CD14-positive monocyte (primary cell): ENCODE measurements around the gene IRF4. TPM values are rescaled to one million over a fixed set of nuclear protein-coding genes. Genes with fewer than 3 reads are reported as not detected.

Experiments used
- DNase-seq, 3 donors: peaks; one replicate each; pipeline ENCODE4 v3.0.0-alpha.2; 2011 to 2022
- H2AFZ ChIP-seq: 2 replicates; pipeline ENCODE4 v1.6.0; 2012; ENCODE audit warnings: mild to moderate bottlenecking, low read depth, low read length, inconsistent platforms; ENCODE audit not compliant: insufficient read depth, poor library complexity, severe bottlenecking
- H3K27ac ChIP-seq, 2 donors: 1 replicate in 1 of 2; 2 replicates in 1 of 2; pipeline ENCODE4 v1.5.1; 2012 to 2013; ENCODE audit warnings: low read length in 2 of 2, control low read depth in 1 of 2, inconsistent platforms in 1 of 2, low read depth in 1 of 2, mild to moderate bottlenecking in 1 of 2
- H3K27me3 ChIP-seq, 2 donors: one replicate each; pipeline versions ENCODE4 v1.6.0 to v1.6.1; 2011 to 2013; ENCODE audit warnings: low read length in 2 of 2; ENCODE audit not compliant: control insufficient read depth in 2 of 2, insufficient read depth in 2 of 2
- H3K36me3 ChIP-seq, 2 donors: replicated peaks in 1 of 2; 1 replicate in 1 of 2; 2 replicates in 1 of 2; pipeline versions ENCODE4 v1.5.1 to v1.6.1; 2012 to 2013; ENCODE audit warnings: low read length in 2 of 2, control low read depth in 1 of 2, inconsistent platforms in 1 of 2, mild to moderate bottlenecking in 1 of 2; ENCODE audit not compliant: insufficient read depth in 2 of 2, control insufficient read depth in 1 of 2
- H3K4me1 ChIP-seq, 2 donors: 1 replicate in 1 of 2; 2 replicates in 1 of 2; pipeline versions ENCODE4 v1.5.1 to v1.6.1; 2012 to 2013; ENCODE audit warnings: low read length in 2 of 2, control low read depth in 1 of 2, inconsistent platforms in 1 of 2, mild to moderate bottlenecking in 1 of 2, moderate library complexity in 1 of 2; ENCODE audit not compliant: insufficient read depth in 2 of 2, control insufficient read depth in 1 of 2
- H3K4me2 ChIP-seq: replicated peaks from 2 replicates; pipeline ENCODE3; 2012; ENCODE audit warnings: low read length, moderate library complexity, mild to moderate bottlenecking; ENCODE audit not compliant: poor library complexity, severe bottlenecking; ENCODE audit errors: extremely low read depth
- H3K4me3 ChIP-seq, 3 experiments: fragments of 200-600 bp in 1 of 3; sonication (generic) in 1 of 3; replicated peaks in 1 of 3; 1 replicate in 2 of 3; 2 replicates in 1 of 3; pipeline ENCODE4 v1.5.1; 2011 to 2013; ENCODE audit warnings: low read length in 3 of 3, mild to moderate bottlenecking in 3 of 3, control low read depth in 2 of 3, low read depth in 2 of 3, inconsistent platforms in 1 of 3, moderate library complexity in 1 of 3
- H3K79me2 ChIP-seq: 2 replicates; pipeline ENCODE4 v1.6.0; 2012; ENCODE audit warnings: mild to moderate bottlenecking, control low read depth, inconsistent platforms, low read length, moderate library complexity; ENCODE audit not compliant: insufficient read depth
- H3K9ac ChIP-seq: 2 replicates; pipeline ENCODE4 v1.6.0; 2017; ENCODE audit warnings: low read length, mild to moderate bottlenecking; ENCODE audit not compliant: insufficient read depth, poor library complexity, severe bottlenecking
- H3K9me3 ChIP-seq, 2 donors: replicated peaks in 1 of 2; 1 replicate in 1 of 2; 2 replicates in 1 of 2; pipeline versions ENCODE4 v1.5.1 to v1.6.1; 2012 to 2013; ENCODE audit warnings: low read length in 2 of 2, control low read depth in 1 of 2; ENCODE audit not compliant: control insufficient read depth in 1 of 2, insufficient read depth in 1 of 2
- H4K20me1 ChIP-seq: 2 replicates; pipeline ENCODE4 v1.6.0; 2012; ENCODE audit warnings: mild to moderate bottlenecking, low read length, control low read depth, moderate library complexity; ENCODE audit not compliant: insufficient read depth
- H3K27ac Mint-ChIP-seq, 7 donors: one replicate each; pipeline ENCODE4 v1.8.0; 2020; ENCODE audit warnings: mild to moderate bottlenecking in 7 of 7, mixed read lengths in 7 of 7, moderate library complexity in 6 of 7, inconsistent platforms in 2 of 7
- H3K27me3 Mint-ChIP-seq, 3 donors: one replicate each; pipeline ENCODE4 v1.8.0; 2021 to 2022; ENCODE audit warnings: low read depth in 3 of 3, mild to moderate bottlenecking in 3 of 3, mixed read lengths in 3 of 3, moderate library complexity in 3 of 3, inconsistent platforms in 1 of 3
- H3K36me3 Mint-ChIP-seq, 2 donors: one replicate each; pipeline ENCODE4 v1.8.0; 2020; ENCODE audit warnings: mixed read lengths in 2 of 2, inconsistent platforms in 1 of 2, mild to moderate bottlenecking in 1 of 2
- H3K4me1 Mint-ChIP-seq: one replicate; pipeline ENCODE4 v1.8.0; 2020; ENCODE audit warnings: mild to moderate bottlenecking, mixed read lengths
- H3K4me3 Mint-ChIP-seq, 2 donors: one replicate each; pipeline ENCODE4 v1.8.0; 2020; ENCODE audit warnings: mild to moderate bottlenecking in 2 of 2, mixed read lengths in 2 of 2, moderate library complexity in 1 of 2
- H3K9me3 Mint-ChIP-seq, 7 donors: one replicate each; pipeline ENCODE4 v1.8.0; 2020 to 2022; ENCODE audit warnings: mixed read lengths in 7 of 7, mild to moderate bottlenecking in 6 of 7, moderate library complexity in 6 of 7, inconsistent platforms in 2 of 7
- WGBS: methylation state at CpG from one replicate; pipeline ENCODE4 v1.1.5; 2013; ENCODE audit warnings: missing lambda C conversion rate; ENCODE audit not compliant: insufficient coverage; 5-methylcytosine and 5-hydroxymethylcytosine counted together
- intact Hi-C, 2 donors: fragments of 100-400 bp; cut with micrococcal nuclease; formaldehyde crosslinking; loops; one replicate each; pipeline versions ENCODE4 v1.15.0 to v1.15.1; 2023
- polyA plus RNA-seq, 3 donors: library from polyadenylated mRNA; depleted of rRNA in 1 of 3; unstranded in 2 of 3; stranded (reverse) in 1 of 3; fragments of 300-500 nt in 2 of 3; fragments of >200 nt in 1 of 3; fragmentation: Illumina TruSeq in 2 of 3; gene quantifications; 1 replicate in 2 of 3; 2 replicates in 1 of 3; pipeline ENCODE4 v1.2.3, GENCODE V29; 2012 to 2021
- TF ChIP-seq, protein P1 (sequence below): fragments of 200-600 bp; IDR thresholded peaks from one replicate; pipeline ENCODE4 v1.8.0; 2022; ENCODE audit warnings: antibody characterized with exemption, mild to moderate bottlenecking

Gene IRF4
- polyA plus RNA-seq, 3 donors, result 3.0 to 13.6 (median 6.4) TPM

DNA sequence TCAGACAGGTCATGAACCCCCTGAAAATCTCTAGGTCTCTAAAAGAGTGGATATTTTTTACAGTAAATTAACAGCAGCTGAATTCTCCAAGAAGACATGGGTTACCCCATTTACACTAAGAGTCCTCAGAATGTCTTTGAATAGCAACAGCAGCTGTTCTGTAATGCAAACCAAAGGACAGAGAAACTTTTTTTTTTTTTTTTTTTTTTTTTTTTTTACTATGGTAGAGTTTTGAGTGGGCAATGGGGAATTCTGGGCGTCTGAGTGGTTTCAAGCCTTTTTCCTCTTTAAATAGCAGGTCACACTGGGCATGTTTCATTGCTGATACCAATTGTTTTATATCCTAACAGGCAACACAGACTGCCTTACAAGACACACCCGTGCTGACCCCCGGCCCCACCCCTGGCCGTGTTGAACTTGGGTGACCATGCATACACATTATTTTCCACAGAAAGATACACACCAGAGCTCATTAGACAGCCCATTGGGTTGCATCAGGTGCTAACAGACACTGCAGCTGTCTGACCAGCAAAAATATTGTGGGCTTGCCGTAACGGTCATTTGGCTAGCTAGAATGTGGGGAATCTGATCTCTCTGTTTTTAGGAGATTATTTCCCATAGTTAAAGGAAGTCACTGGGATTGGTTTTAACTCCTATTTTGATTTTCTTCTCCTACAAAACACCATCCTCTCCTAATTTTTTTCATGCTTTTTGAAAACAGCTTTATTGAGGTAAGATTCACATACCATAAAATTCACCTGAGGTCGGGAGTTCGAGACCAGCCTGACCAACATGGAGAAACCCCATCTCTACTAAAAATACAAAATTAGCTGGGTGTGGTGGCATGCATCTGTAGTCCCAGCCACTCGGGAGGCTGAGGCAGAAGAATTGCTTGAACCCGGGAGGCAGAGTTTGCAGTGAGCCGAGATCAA, 26.7 kb upstream of the IRF4 start:
- no peak for DNase-seq
- no peaks in the 10 kb centered on the region for H3K36me3 Mint-ChIP-seq
- no peak overlapping the region for H3K4me3 Mint-ChIP-seq
- peaks cover 2% of the 10 kb centered on the region for H3K4me1 Mint-ChIP-seq
- H3K4me1 ChIP-seq, result no peaks in the 10 kb centered on the region
- no peak overlapping the region for H3K9ac ChIP-seq
- H2AFZ ChIP-seq, result no peak overlapping the region
- no peaks in the 10 kb centered on the region for H3K27me3 ChIP-seq
- intact Hi-C loops, result no loop called here
- H4K20me1 ChIP-seq, result no peaks in the 10 kb centered on the region
- no peak overlapping the region for H3K27ac Mint-ChIP-seq
- 91% methylated on average over 5 of the region's 11 CpGs for WGBS
- H3K9me3 ChIP-seq, result peaks cover 8 to 20% of the 10 kb centered on the region in 2 donors
- H3K79me2 ChIP-seq, result no peaks in the 10 kb centered on the region
- TF ChIP-seq, protein P1, sequence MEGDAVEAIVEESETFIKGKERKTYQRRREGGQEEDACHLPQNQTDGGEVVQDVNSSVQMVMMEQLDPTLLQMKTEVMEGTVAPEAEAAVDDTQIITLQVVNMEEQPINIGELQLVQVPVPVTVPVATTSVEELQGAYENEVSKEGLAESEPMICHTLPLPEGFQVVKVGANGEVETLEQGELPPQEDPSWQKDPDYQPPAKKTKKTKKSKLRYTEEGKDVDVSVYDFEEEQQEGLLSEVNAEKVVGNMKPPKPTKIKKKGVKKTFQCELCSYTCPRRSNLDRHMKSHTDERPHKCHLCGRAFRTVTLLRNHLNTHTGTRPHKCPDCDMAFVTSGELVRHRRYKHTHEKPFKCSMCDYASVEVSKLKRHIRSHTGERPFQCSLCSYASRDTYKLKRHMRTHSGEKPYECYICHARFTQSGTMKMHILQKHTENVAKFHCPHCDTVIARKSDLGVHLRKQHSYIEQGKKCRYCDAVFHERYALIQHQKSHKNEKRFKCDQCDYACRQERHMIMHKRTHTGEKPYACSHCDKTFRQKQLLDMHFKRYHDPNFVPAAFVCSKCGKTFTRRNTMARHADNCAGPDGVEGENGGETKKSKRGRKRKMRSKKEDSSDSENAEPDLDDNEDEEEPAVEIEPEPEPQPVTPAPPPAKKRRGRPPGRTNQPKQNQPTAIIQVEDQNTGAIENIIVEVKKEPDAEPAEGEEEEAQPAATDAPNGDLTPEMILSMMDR, result no peak
- H3K4me2 ChIP-seq, result no peak overlapping the region
- no peak overlapping the region for H3K27ac ChIP-seq
- no peak overlapping the region for H3K4me3 ChIP-seq
- peaks cover 14 to 27% (median 16%) of the 10 kb centered on the region in 3 donors for H3K27me3 Mint-ChIP-seq
- no peaks in the 10 kb centered on the region for H3K36me3 ChIP-seq
- peaks cover 10 to 47% (median 21%) of the 10 kb centered on the region in 7 donors for H3K9me3 Mint-ChIP-seq

DNA sequence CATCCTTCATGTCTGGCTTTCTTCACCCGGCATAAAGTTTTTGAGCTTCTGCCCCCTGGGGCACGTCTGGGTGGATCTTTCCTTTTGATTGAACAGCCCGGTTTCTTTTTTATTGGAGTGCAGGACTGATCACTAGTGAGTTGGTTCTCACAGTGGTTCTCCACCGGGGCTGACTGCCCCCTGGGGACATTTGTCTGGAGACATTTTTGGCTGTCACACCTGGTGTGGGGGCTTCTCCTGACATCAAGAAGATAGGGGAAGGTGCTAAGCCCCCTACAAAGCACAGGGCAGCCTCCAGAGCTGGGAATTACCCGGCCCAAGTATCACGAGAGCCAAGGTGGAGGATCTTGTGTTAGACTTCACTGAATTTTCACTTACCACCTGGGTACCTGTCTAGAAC, 25.7 kb upstream of the IRF4 start:
- Histone ChIP-seq H3K4me3 (no peak overlapping the region), H3K27ac (no peak overlapping the region), H3K9me3 (peaks cover 8 to 20% of the 10 kb centered on the region in 2 donors), H3K9ac (no peak overlapping the region), H3K79me2 (no peaks in the 10 kb centered on the region), H3K4me2 (no peak overlapping the region), H2AFZ (no peak overlapping the region), H3K36me3 (no peaks in the 10 kb centered on the region), H4K20me1 (no peaks in the 10 kb centered on the region), H3K4me1 (no peaks in the 10 kb centered on the region), H3K27me3 (peaks cover 0 to 2% of the 10 kb centered on the region in 2 donors)
- H3K9me3 Mint-ChIP-seq, result peaks cover 10 to 49% (median 28%) of the 10 kb centered on the region in 7 donors
- no peak overlapping the region for H3K4me3 Mint-ChIP-seq
- 79% methylated on average over 6 of the region's 6 CpGs for WGBS
- H3K27ac Mint-ChIP-seq, result no peak overlapping the region
- TF ChIP-seq, protein P1, result no peak
- H3K27me3 Mint-ChIP-seq, result peaks cover 16 to 31% (median 16%) of the 10 kb centered on the region in 3 donors
- no peak for DNase-seq
- intact Hi-C loops, result no loop called here
- H3K4me1 Mint-ChIP-seq, result peaks cover 2% of the 10 kb centered on the region
- H3K36me3 Mint-ChIP-seq, result no peaks in the 10 kb centered on the region
